Measurements from ENCODE around the gene ARHGAP33. TPM values are rescaled to one million over a fixed set of nuclear protein-coding genes. Genes with fewer than 3 reads are reported as not detected.
A peak's percentile ranks its signal among the peaks of the same experiment; 100 is the strongest.

The ARHGAP33 gene
- total and polyA plus RNA-seq, 5 donors from 2014 or later = 0.40 to 46.7 TPM; not detected in 3

DNA sequence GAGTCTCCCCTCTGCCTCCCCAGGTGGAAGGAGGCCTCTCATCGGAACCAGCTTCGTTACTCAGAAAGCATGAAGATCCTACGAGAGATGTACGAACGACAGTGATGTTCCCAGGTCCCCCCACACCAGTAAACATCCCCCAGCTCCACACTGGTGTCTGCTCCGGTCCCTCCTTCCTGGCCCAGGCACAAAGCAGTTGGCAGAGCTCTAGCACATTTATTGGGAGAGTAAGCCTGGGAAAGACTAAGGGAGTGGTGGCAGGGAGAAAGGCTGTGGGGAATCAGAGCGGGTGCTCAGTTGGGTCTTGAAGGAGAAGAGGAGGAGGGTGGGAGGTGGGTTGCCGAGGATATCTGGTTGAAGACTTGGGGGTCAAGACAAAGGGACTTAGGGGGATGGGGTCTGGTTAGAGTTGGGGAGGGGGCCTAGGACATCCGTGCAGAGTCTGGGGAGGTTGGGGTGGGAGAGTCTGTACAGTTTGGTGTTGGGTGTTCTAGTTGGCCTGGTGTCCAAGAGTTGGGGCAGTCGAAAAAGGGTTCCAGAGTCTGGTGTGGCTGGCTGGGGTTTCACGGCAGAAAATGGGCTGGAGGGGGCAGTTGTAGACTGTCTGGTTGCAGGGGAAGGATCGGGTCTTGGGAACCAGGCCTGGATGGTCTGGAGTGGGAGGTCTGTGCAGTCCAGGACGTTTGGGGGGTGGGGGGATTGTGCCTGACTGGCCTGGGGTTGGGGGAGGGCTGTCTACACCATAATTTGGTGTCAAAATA lies 20.8 kb upstream of the ARHGAP33 start:
- no peak overlapping the region for H3K27ac Mint-ChIP-seq

GRCh38 chr19:35755131-35755549 lies 20.2 kb upstream of the ARHGAP33 start:
- no peak overlapping the region for H3K27ac Mint-ChIP-seq

More for the DNA sequence above, 20.8 kb upstream of the ARHGAP33 start:
- no peaks in the 10 kb centered on the region for H3K9me3 ChIP-seq (ENCODE audit: control insufficient read depth in 2 of 2, low read length in 2 of 2)
- H3K27me3 Mint-ChIP-seq = peaks cover 6% of the 10 kb centered on the region
- DNase-seq (no peak), ATAC-seq (ENCODE audit: low read depth in 2 of 2) (no peak)
- H3K4me3 Mint-ChIP-seq = peak overlapping the region in 1 of 4 donors; percentile 43
- peaks cover 14% of the 10 kb centered on the region for H3K36me3 ChIP-seq (ENCODE audit: control insufficient read depth, insufficient read depth, low read length)
- H3K9me3 Mint-ChIP-seq = no peaks in the 10 kb centered on the region
- H3K4me3 ChIP-seq (ENCODE audit: low read depth, low read length) = no peak overlapping the region
- H3K27me3 ChIP-seq (ENCODE audit: control insufficient read depth, insufficient read depth, low read length) = no peaks in the 10 kb centered on the region
- H3K27ac ChIP-seq (ENCODE audit: insufficient read depth, low read length, poor library complexity, severe bottlenecking) = no peak overlapping the region
- no peaks in the 10 kb centered on the region for H3K36me3 Mint-ChIP-seq
- peaks cover 0 to 43% (median 6%) of the 10 kb centered on the region in 4 donors for H3K4me1 Mint-ChIP-seq
- H3K4me1 ChIP-seq (ENCODE audit: control insufficient read depth, insufficient read depth, low read length, poor library complexity, severe bottlenecking) = peaks cover 41% of the 10 kb centered on the region

GRCh38 chr19:35755550-35756376 lies 19.6 kb upstream of the ARHGAP33 start:
- Mint-ChIP-seq H3K36me3 (no peaks in the 10 kb centered on the region), H3K27me3 (peaks cover 6% of the 10 kb centered on the region), H3K4me1 (peaks cover 0 to 46% (median 6%) of the 10 kb centered on the region in 4 donors), H3K9me3 (no peaks in the 10 kb centered on the region), H3K4me3 (peak overlapping the region in 3 of 4 donors; percentile 43 to 70 (median 52)), H3K27ac (peak overlapping the region in 2 of 3 donors; percentile 47 to 59)
- Histone ChIP-seq H3K27ac (ENCODE audit: insufficient read depth, low read length, poor library complexity, severe bottlenecking) (no peak overlapping the region), H3K4me3 (ENCODE audit: low read depth, low read length) (no peak overlapping the region), H3K36me3 (ENCODE audit: control insufficient read depth, insufficient read depth, low read length) (peaks cover 17% of the 10 kb centered on the region), H3K27me3 (ENCODE audit: control insufficient read depth, insufficient read depth, low read length) (no peaks in the 10 kb centered on the region), H3K4me1 (ENCODE audit: control insufficient read depth, insufficient read depth, low read length, poor library complexity, severe bottlenecking) (peaks cover 44% of the 10 kb centered on the region), H3K9me3 (ENCODE audit: control insufficient read depth in 2 of 2, low read length in 2 of 2) (no peaks in the 10 kb centered on the region)
- peak; percentile 56 to 64 (median 63) for DNase-seq
- no peak for ATAC-seq (ENCODE audit: low read depth in 2 of 2)

More at GRCh38 chr19:35755131-35755549, 20.2 kb upstream of the ARHGAP33 start:
- Mint-ChIP-seq H3K4me3 (peak overlapping the region in 2 of 4 donors; percentile 52 to 70), H3K27me3 (peaks cover 6% of the 10 kb centered on the region), H3K36me3 (no peaks in the 10 kb centered on the region), H3K4me1 (peaks cover 0 to 42% (median 6%) of the 10 kb centered on the region in 4 donors), H3K9me3 (no peaks in the 10 kb centered on the region)
- no peaks in the 10 kb centered on the region for H3K9me3 ChIP-seq (ENCODE audit: control insufficient read depth in 2 of 2, low read length in 2 of 2)
- H3K36me3 ChIP-seq (ENCODE audit: control insufficient read depth, insufficient read depth, low read length) = peaks cover 14% of the 10 kb centered on the region
- ATAC-seq (ENCODE audit: low read depth in 2 of 2) (no peak), DNase-seq (no peak)
- H3K4me1 ChIP-seq (ENCODE audit: control insufficient read depth, insufficient read depth, low read length, poor library complexity, severe bottlenecking) = peaks cover 44% of the 10 kb centered on the region
- no peak overlapping the region for H3K4me3 ChIP-seq (ENCODE audit: low read depth, low read length)
- no peaks in the 10 kb centered on the region for H3K27me3 ChIP-seq (ENCODE audit: control insufficient read depth, insufficient read depth, low read length)
- H3K27ac ChIP-seq (ENCODE audit: insufficient read depth, low read length, poor library complexity, severe bottlenecking) = no peak overlapping the region

GRCh38 chr19:35756377-35757230 lies 18.8 kb upstream of the ARHGAP33 start, which contains the start of gene HSPB6:
Gene HSPB6 (minus strand): TSS chr19:35757029. CDS start chr19:35757008, 21 bp downstream.
- Mint-ChIP-seq H3K36me3 (no peaks in the 10 kb centered on the region), H3K27me3 (peaks cover 6% of the 10 kb centered on the region), H3K4me3 (peak within 1 kb of the TSS; percentile 95 to 99 (median 99)), H3K27ac (peak within 1 kb of the TSS; percentile 76 to 97 (median 96)), H3K9me3 (no peaks in the 10 kb centered on the region), H3K4me1 (peaks cover 0 to 46% (median 6%) of the 10 kb centered on the region in 4 donors)
- DNase-seq = no peak
- Histone ChIP-seq H3K4me3 (ENCODE audit: low read depth, low read length) (peak within 1 kb of the TSS; percentile 37), H3K27ac (ENCODE audit: insufficient read depth, low read length, poor library complexity, severe bottlenecking) (peak within 1 kb of the TSS; percentile 58), H3K4me1 (ENCODE audit: control insufficient read depth, insufficient read depth, low read length, poor library complexity, severe bottlenecking) (peaks cover 44% of the 10 kb centered on the region), H3K36me3 (ENCODE audit: control insufficient read depth, insufficient read depth, low read length) (peaks cover 20% of the 10 kb centered on the region), H3K9me3 (ENCODE audit: control insufficient read depth in 2 of 2, low read length in 2 of 2) (no peaks in the 10 kb centered on the region), H3K27me3 (ENCODE audit: control insufficient read depth, insufficient read depth, low read length) (no peaks in the 10 kb centered on the region)
- no peak for ATAC-seq (ENCODE audit: low read depth in 2 of 2)

GRCh38 chr19:35757231-35757748 lies 18.1 kb upstream of the ARHGAP33 start:
- Histone ChIP-seq H3K9me3 (ENCODE audit: control insufficient read depth in 2 of 2, low read length in 2 of 2) (no peaks in the 10 kb centered on the region), H3K27me3 (ENCODE audit: control insufficient read depth, insufficient read depth, low read length) (no peaks in the 10 kb centered on the region), H3K4me1 (ENCODE audit: control insufficient read depth, insufficient read depth, low read length, poor library complexity, severe bottlenecking) (peaks cover 44% of the 10 kb centered on the region), H3K4me3 (ENCODE audit: low read depth, low read length) (peak overlapping the region; percentile 37), H3K36me3 (ENCODE audit: control insufficient read depth, insufficient read depth, low read length) (peaks cover 25% of the 10 kb centered on the region), H3K27ac (ENCODE audit: insufficient read depth, low read length, poor library complexity, severe bottlenecking) (peak overlapping the region; percentile 58)
- peak overlapping the region in 1 of 3 donors; percentile 96 for H3K27ac Mint-ChIP-seq
- H3K27me3 Mint-ChIP-seq = peaks cover 6% of the 10 kb centered on the region
- H3K4me3 Mint-ChIP-seq = peak overlapping the region; percentile 95 to 99 (median 99)
- no peak for ATAC-seq (ENCODE audit: low read depth in 2 of 2)
- no peak for DNase-seq
- peaks cover 0 to 51% (median 6%) of the 10 kb centered on the region in 4 donors for H3K4me1 Mint-ChIP-seq
- H3K36me3 Mint-ChIP-seq = peaks cover 6% of the 10 kb centered on the region
- no peaks in the 10 kb centered on the region for H3K9me3 Mint-ChIP-seq

GRCh38 chr19:35757749-35758608 lies 17.4 kb upstream of the ARHGAP33 start, which contains the start of gene PROSER3:
Gene PROSER3 (plus strand): TSS chr19:35758176. CDS start chr19:35758216, 40 bp downstream.
- H3K36me3 Mint-ChIP-seq = peaks cover 7% of the 10 kb centered on the region
- peaks cover 0 to 51% (median 6%) of the 10 kb centered on the region in 4 donors for H3K4me1 Mint-ChIP-seq
- peak within 1 kb of the TSS; percentile 95 to 99 (median 99) for H3K4me3 Mint-ChIP-seq
- peak within 1 kb of the TSS; percentile 94 for H3K27ac ChIP-seq (ENCODE audit: insufficient read depth, low read length, poor library complexity, severe bottlenecking)
- H3K4me1 ChIP-seq (ENCODE audit: control insufficient read depth, insufficient read depth, low read length, poor library complexity, severe bottlenecking) = peaks cover 44% of the 10 kb centered on the region
- H3K9me3 ChIP-seq (ENCODE audit: control insufficient read depth in 2 of 2, low read length in 2 of 2) = no peaks in the 10 kb centered on the region
- H3K27me3 Mint-ChIP-seq = peaks cover 6% of the 10 kb centered on the region
- peak within 1 kb of the TSS; percentile 76 to 97 (median 96) for H3K27ac Mint-ChIP-seq
- peaks cover 20% of the 10 kb centered on the region for H3K36me3 ChIP-seq (ENCODE audit: control insufficient read depth, insufficient read depth, low read length)
- no peaks in the 10 kb centered on the region for H3K9me3 Mint-ChIP-seq
- H3K4me3 ChIP-seq (ENCODE audit: low read depth, low read length) = peak within 1 kb of the TSS; percentile 92
- DNase-seq (peak; percentile 98 to 100 (median 100)), ATAC-seq (ENCODE audit: low read depth in 2 of 2) (peak; percentile 97 to 98)
- H3K27me3 ChIP-seq (ENCODE audit: control insufficient read depth, insufficient read depth, low read length) = no peaks in the 10 kb centered on the region

Data from CD4-positive, CD25-positive, alpha-beta regulatory T cell (primary cell).